Measurements from ENCODE around the gene CUX1. TPM values are rescaled to one million over a fixed set of nuclear protein-coding genes. Genes with fewer than 3 reads are reported as not detected.

Gene CUX1
- total RNA-seq, 1 experiment from 2014 or later, result 54.8 TPM

- DNase-seq, result no peak
- CTCF ChIA-PET, result no interaction called here
- H3K9me3 Mint-ChIP-seq (ENCODE audit: low read depth, unreplicated experiment), result no peaks in the 10 kb centered on the region
- intact Hi-C loops (cut with micrococcal nuclease; ENCODE audit: unreplicated experiment), result no loop called here
- no peaks in the 10 kb centered on the region for H3K27me3 Mint-ChIP-seq (ENCODE audit: unreplicated experiment)
- H3K36me3 Mint-ChIP-seq (ENCODE audit: insufficient read depth, unreplicated experiment), result peaks cover 19% of the 10 kb centered on the region
- no peaks in the 10 kb centered on the region for H3K4me1 Mint-ChIP-seq (ENCODE audit: low read depth, unreplicated experiment)
- no peak overlapping the region for H3K27ac Mint-ChIP-seq (ENCODE audit: unreplicated experiment)
- no TSS peak for BruUV-seq (replicated peaks)
- no peak for TF ChIP-seq CTCF (IDR thresholded peaks at IDR 0.05; ENCODE audit: unreplicated experiment)
- H3K4me3 Mint-ChIP-seq (ENCODE audit: low read depth, unreplicated experiment), result no peak overlapping the region
Measured at GRCh38 chr7:102197161-102197560, 379.7 kb downstream of the CUX1 start.

- Mint-ChIP-seq H3K4me1 (ENCODE audit: low read depth, unreplicated experiment) (no peaks in the 10 kb centered on the region), H3K27ac (ENCODE audit: unreplicated experiment) (no peak overlapping the region), H3K27me3 (ENCODE audit: unreplicated experiment) (no peaks in the 10 kb centered on the region), H3K36me3 (ENCODE audit: insufficient read depth, unreplicated experiment) (peaks cover 19% of the 10 kb centered on the region), H3K9me3 (ENCODE audit: low read depth, unreplicated experiment) (no peaks in the 10 kb centered on the region), H3K4me3 (ENCODE audit: low read depth, unreplicated experiment) (no peak overlapping the region)
- CTCF ChIA-PET, result no interaction called here
- DNase-seq, result no peak
- BruUV-seq (replicated peaks), result no TSS peak
- no peak for TF ChIP-seq CTCF (IDR thresholded peaks at IDR 0.05; ENCODE audit: unreplicated experiment)
- intact Hi-C loops (cut with micrococcal nuclease; ENCODE audit: unreplicated experiment), result no loop called here
Measured at GRCh38 chr7:102197599-102197998, 380.2 kb downstream of the CUX1 start.

GRCh38 chr7:102198417-102198956, 381.1 kb downstream of the CUX1 start:
- BruUV-seq (replicated peaks), result no TSS peak
- no peak overlapping the region for H3K27ac Mint-ChIP-seq (ENCODE audit: unreplicated experiment)
- H3K4me3 Mint-ChIP-seq (ENCODE audit: low read depth, unreplicated experiment), result no peak overlapping the region
- TF ChIP-seq CTCF (IDR thresholded peaks at IDR 0.05; ENCODE audit: unreplicated experiment), result no peak
- intact Hi-C loops (cut with micrococcal nuclease; ENCODE audit: unreplicated experiment), result no loop called here
- DNase-seq, result no peak
- H3K27me3 Mint-ChIP-seq (ENCODE audit: unreplicated experiment), result no peaks in the 10 kb centered on the region
- no peaks in the 10 kb centered on the region for H3K4me1 Mint-ChIP-seq (ENCODE audit: low read depth, unreplicated experiment)
- peaks cover 19% of the 10 kb centered on the region for H3K36me3 Mint-ChIP-seq (ENCODE audit: insufficient read depth, unreplicated experiment)
- H3K9me3 Mint-ChIP-seq (ENCODE audit: low read depth, unreplicated experiment), result no peaks in the 10 kb centered on the region
- CTCF ChIA-PET, result interaction anchor here (0.6 kb wide), 2 partner anchors 64 to 866 kb away, joined by 5 to 6 read pairs; no protein-coding TSS in a partner anchor

- DNase-seq, result no peak
- intact Hi-C loops (cut with micrococcal nuclease; ENCODE audit: unreplicated experiment), result no loop called here
- Mint-ChIP-seq H3K36me3 (ENCODE audit: insufficient read depth, unreplicated experiment) (peaks cover 17% of the 10 kb centered on the region), H3K27me3 (ENCODE audit: unreplicated experiment) (no peaks in the 10 kb centered on the region), H3K9me3 (ENCODE audit: low read depth, unreplicated experiment) (no peaks in the 10 kb centered on the region), H3K27ac (ENCODE audit: unreplicated experiment) (no peak overlapping the region), H3K4me3 (ENCODE audit: low read depth, unreplicated experiment) (no peak overlapping the region), H3K4me1 (ENCODE audit: low read depth, unreplicated experiment) (no peaks in the 10 kb centered on the region)
- TF ChIP-seq CTCF (IDR thresholded peaks at IDR 0.05; ENCODE audit: unreplicated experiment), result no peak
- CTCF ChIA-PET, result interaction anchor here (1.1 kb wide), 1 partner anchor 520 kb away, joined by 4 read pairs; no protein-coding TSS in a partner anchor
- BruUV-seq (replicated peaks), result no TSS peak
Measured at GRCh38 chr7:102201576-102201975, 384.1 kb downstream of the CUX1 start.
